Inflammatory macrophage treated with lipopolysaccharide for 1 hour (primary cell): ENCODE data around the gene ASB16.
"Not testable (repeated sequence)": the region's sequence is repeated elsewhere in the genome, so short reads cannot be mapped to it uniquely, and the experiment has no call there.

ENCODE experiments used
- DNase-seq, 2 donors: peaks; one replicate each; pipeline ENCODE4 v3.0.0-alpha.2; 2020 to 2022

ASB16 gene

GRCh38 chr17:44170499-44171201, at the start of gene ASB16:
Gene ASB16 (plus strand): TSS chr17:44170704. CDS start chr17:44170790, 86 bp downstream.
- DNase-seq = no peak

- no peak for DNase-seq
Measured at GRCh38 chr17:44120851-44121605, 49.5 kb upstream of the ASB16 start.

- no peak for DNase-seq
Measured at GRCh38 chr17:44121997-44122815, 48.3 kb upstream of the ASB16 start.

GRCh38 chr17:44122816-44123355, 47.6 kb upstream of the ASB16 start:
- DNase-seq = no peak

- peak; percentile 88 to 95 for DNase-seq
Measured at GRCh38 chr17:44123356-44124117, 47.0 kb upstream of the ASB16 start, which contains the start of gene HDAC5. Gene HDAC5 (minus strand): TSS chr17:44123641. CDS start chr17:44117515, 6,126 bp downstream.

- DNase-seq = no peak
Measured at GRCh38 chr17:44124118-44124438, 46.4 kb upstream of the ASB16 start.

- no peak for DNase-seq
Measured at GRCh38 chr17:44128383-44128782, 42.1 kb upstream of the ASB16 start.

- DNase-seq = no peak
Measured at GRCh38 chr17:44130693-44131349, 39.7 kb upstream of the ASB16 start.

- DNase-seq = not testable (repeated sequence)
Measured at GRCh38 chr17:44131372-44131771, 39.1 kb upstream of the ASB16 start.

- DNase-seq = no peak
Measured at GRCh38 chr17:44132275-44132821, 38.2 kb upstream of the ASB16 start.

- no peak for DNase-seq
Measured at GRCh38 chr17:44133918-44134476, 36.5 kb upstream of the ASB16 start.

- no peak for DNase-seq
Measured at GRCh38 chr17:44134752-44135568, 35.5 kb upstream of the ASB16 start.

GRCh38 chr17:44137891-44138709, 32.4 kb upstream of the ASB16 start:
- peak; percentile 84 to 94 for DNase-seq

GRCh38 chr17:44143921-44144320, 26.6 kb upstream of the ASB16 start:
- not testable (repeated sequence) for DNase-seq

- no peak for DNase-seq
Measured at GRCh38 chr17:44144966-44145739, 25.4 kb upstream of the ASB16 start.

- peak; percentile 41 to 54 for DNase-seq
Measured at GRCh38 chr17:44146375-44147346, 23.8 kb upstream of the ASB16 start.

- DNase-seq = no peak
Measured at GRCh38 chr17:44147812-44148211, 22.7 kb upstream of the ASB16 start.
